GM12891 (cell line): ENCODE results near the gene DDIAS.
A peak's percentile ranks its signal among the peaks of the same experiment; 100 is the strongest.
"Not testable (repeated sequence)": the region's sequence is repeated elsewhere in the genome, so short reads cannot be mapped to it uniquely, and the experiment has no call there.

Experiments
- DNase-seq: peaks from one replicate; pipeline ENCODE4 v3.0.0; 2011; ENCODE audit warnings: low spot score; ENCODE audit not compliant: insufficient read length
- FAIRE-seq: peaks from 2 replicates; lab custom pipeline; 2011; peaks lifted over from hg19 to GRCh38; lab: Jason Lieb, UNC
- PAX5 ChIP-seq: IDR thresholded peaks from 2 replicates; pipeline ENCODE4 v1.6.1; 2011; ENCODE audit warnings: low read length, moderate library complexity, mild to moderate bottlenecking; ENCODE audit not compliant: insufficient read depth, severe bottlenecking
- POLR2A ChIP-seq: IDR thresholded peaks from 2 replicates; pipeline ENCODE4 v1.6.1; 2011; ENCODE audit warnings: low read depth, low read length, control low read depth
- POLR2AphosphoS5 ChIP-seq: IDR thresholded peaks from 2 replicates; pipeline ENCODE4 v1.6.1; 2011; ENCODE audit warnings: low read depth, low read length, control low read depth
- POU2F2 ChIP-seq: IDR thresholded peaks from 2 replicates; pipeline ENCODE4 v1.6.1; 2011; ENCODE audit warnings: low read depth, mild to moderate bottlenecking, control low read depth, low read length, moderate library complexity
- SPI1 ChIP-seq: IDR thresholded peaks from 2 replicates; pipeline ENCODE4 v1.6.1; 2011; ENCODE audit warnings: low read depth, low read length, control low read depth
- TAF1 ChIP-seq: IDR thresholded peaks from 2 replicates; pipeline ENCODE4 v1.6.1; 2011; ENCODE audit warnings: low read depth, low read length, control low read depth

The DDIAS gene

DNA sequence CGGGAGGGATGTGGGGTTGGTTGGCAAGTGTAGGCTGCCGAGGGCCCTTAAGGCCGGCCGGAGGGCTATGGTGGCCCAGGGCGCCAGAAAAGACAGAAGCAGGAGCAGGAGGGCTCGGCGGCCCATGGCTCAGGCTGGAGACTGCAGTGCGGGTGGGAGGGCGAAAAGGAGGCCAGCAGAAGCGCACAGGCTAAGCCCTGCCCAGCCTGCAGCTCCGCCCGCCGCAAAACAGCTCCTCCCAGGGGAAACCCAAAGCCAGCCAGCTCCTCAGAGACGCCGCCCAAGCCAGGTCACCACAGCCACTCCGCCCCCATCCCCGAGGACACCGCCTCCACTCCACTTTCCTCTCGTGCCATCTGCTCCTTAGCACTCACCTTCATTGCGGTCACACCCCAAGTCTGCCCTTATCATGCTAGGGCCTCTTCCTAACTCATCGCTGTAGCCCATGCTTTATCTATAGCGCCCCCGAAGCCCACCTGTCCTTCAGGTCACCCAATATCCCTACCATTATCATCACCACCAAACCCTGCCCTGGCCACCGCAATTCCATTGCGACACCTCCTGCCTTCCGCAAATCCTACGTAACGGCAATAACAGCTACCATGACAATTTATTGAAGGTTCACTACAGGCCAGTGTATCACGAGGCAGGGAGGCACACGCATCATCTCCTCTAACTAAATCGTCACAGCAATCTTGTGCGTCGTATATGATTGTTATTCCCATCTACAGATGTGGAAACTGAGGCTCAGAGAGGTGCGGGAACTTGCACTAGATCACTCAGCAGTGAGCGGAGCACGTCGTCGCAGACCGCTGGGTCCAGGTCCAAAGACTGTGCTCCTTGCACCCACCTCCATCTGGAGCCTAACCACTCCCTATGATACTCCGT is 1.0 kb upstream of the DDIAS start, which contains the start of gene PRCP:
Gene PRCP (minus strand): TSS at position 154 of the 888 bp plus-strand sequence. CDS start 28 bp downstream, at position 126.
- TF ChIP-seq TAF1 (peak; percentile 57; the same call in 1 of the 2 replicates), SPI1 (no peak), POLR2AphosphoS5 (peak; percentile 59; the same call in 1 of the 2 replicates)
- FAIRE-seq (no peak), DNase-seq (peak; percentile 77)

DNA sequence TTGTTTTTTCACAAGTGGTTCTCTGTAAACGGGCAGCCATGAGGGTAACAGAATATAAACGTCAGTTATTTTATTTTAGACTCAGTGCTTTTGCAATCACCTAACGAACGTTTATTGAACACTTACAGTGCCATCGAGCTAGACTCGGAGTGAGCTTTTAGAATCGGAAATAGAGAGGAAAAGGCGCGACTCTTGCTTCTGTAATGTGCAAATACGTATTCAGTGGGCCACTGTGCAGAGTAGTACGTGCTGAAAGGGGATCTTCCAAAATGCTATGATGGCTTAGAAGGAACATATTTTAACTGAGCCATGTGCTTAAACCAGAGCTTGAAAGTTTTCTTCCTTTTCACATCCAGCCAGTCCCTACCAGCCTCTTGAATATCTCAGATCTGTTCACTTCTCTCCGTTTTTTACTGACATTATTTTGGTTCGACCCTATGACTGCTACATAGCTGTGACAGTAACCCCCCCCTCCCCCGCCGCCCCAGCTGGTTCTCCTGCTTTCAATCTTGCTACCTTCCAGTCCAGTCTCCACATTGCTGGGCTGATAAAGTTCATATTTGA is 468 bp downstream of the DDIAS start:
- TF ChIP-seq TAF1 (no peak), POU2F2 (no peak), POLR2A (no peak), POLR2AphosphoS5 (no peak), SPI1 (no peak), PAX5 (no peak)
- DNase-seq: no peak
- FAIRE-seq: no peak

DNA sequence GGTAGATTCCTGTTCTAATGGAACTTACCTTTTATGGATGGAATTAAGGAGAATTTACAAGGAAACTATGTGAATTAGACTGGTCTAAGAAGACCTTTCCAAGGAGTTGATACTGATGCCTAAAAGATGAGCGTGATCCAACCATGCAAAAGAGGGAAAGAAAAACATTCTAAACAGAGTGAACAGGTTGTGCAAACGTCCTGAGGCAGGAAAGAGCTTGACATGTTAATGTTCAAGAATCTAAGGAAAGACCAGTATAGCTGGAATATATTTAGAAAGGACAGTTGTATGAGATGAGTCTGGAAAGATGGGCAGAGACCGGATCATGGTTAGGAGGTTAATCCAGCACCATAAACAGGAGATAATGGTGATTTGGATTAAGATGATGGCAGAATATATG is 1.3 kb downstream of the DDIAS start:
- FAIRE-seq (no peak), DNase-seq (no peak)
- TF ChIP-seq POU2F2 (no peak), POLR2AphosphoS5 (no peak), POLR2A (no peak), SPI1 (no peak), PAX5 (no peak), TAF1 (no peak)

DNA sequence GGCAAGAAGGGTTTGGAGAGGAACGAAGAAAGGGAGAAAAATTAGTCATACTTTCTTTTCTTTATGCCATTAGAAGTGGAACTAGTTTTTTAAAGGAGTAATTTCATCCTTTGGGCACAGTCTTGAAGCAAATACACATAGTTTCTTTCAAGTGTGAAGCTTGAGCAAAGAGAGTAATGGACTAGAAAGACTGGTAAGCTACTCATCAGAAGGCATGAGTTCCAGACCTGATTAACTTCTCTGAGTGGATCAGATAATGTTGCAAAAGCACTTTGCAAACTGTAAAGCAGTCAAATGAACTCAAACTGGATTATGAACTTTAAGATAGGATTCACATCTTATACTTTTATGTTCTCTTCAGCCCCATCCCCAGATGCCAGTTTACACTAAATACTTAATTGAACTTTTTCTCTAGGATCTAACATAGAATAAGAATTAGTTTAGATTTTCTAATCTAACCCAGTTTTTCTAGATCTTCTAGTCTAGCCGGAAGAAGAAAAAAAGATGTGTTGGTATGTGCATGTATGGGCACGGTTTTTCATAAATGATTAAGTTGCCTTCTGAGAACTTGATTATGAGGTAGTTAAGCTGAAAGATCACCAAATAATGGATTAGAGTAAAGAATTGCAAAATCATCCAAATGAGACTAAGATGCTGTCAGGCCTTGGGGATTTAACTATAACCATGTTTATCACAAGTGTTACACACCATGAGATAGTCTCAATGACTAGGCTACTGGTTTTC is 2.5 kb downstream of the DDIAS start:
- DNase-seq: no peak
- no peak for FAIRE-seq
- TF ChIP-seq POU2F2 (no peak), PAX5 (no peak), POLR2AphosphoS5 (no peak), TAF1 (no peak), SPI1 (no peak), POLR2A (no peak)

DNA sequence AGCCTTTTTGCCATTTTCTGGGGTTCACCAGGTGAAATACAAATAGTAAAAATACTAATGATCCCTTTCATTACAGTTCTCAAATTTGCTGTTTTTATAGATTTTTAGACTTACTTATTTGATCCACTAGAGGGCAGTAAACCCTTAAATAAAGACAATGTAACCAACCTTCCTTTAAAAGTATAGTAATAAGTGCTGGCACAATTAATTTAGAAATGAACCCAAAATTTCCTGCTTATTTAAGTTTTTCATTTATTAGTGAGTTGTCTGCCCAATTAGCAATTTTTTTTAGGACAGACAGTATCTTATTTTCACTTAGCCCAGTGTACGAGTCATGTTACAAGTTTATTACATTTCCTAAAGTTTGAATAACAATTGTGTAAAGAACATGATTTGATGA is 4.7 kb downstream of the DDIAS start:
- no peak for FAIRE-seq
- TF ChIP-seq POLR2AphosphoS5 (no peak), POLR2A (no peak), PAX5 (no peak), TAF1 (no peak), POU2F2 (no peak), SPI1 (no peak)

DNA sequence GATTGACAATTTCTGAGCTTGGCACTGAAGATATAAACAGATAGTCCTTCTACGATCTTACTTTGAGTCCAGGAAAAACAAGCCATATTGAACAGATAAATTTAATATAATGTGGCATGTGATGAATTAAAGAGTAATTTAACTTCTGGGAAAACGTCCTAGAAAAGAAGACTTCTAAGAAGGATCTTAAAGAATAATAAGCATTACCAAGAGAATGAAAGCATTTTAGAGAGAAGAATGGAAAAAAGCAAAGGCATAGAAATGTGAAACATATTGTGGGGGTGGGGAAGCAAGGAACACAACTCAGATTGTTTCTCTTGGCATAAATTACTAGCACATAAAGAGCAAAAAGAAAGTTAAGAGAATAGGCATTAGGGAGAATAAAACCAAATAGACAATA is 5.4 kb downstream of the DDIAS start:
- no peak for DNase-seq
- TF ChIP-seq POLR2AphosphoS5 (no peak), POLR2A (no peak), PAX5 (no peak), POU2F2 (no peak), SPI1 (no peak), TAF1 (no peak)
- peak; percentile 20 for FAIRE-seq

More for the DNA sequence above, 4.7 kb downstream of the DDIAS start:
- DNase-seq: no peak

DNA sequence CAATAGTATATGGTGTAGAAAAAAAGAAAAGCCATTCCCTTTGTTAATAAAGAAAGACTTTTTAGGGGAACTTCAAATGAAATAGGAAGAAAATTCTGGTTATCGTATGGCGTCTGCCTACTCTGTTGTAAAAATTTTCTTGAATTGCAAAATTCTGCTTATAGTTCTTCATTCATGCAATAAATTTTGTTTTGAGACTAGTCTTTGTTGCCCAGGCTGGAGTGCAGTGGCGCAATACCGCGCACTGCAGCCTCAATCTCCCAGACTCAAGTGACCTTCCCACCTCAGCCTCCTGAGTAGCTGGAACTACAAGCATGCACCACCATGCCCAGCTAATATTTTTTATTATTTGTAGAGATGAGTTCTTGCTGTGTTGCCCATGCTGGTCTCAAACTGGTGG is 5.8 kb downstream of the DDIAS start:
- DNase-seq (no peak), FAIRE-seq (no peak)
- TF ChIP-seq TAF1 (no peak), POLR2AphosphoS5 (no peak), SPI1 (no peak), POU2F2 (no peak), POLR2A (no peak), PAX5 (no peak)

DNA sequence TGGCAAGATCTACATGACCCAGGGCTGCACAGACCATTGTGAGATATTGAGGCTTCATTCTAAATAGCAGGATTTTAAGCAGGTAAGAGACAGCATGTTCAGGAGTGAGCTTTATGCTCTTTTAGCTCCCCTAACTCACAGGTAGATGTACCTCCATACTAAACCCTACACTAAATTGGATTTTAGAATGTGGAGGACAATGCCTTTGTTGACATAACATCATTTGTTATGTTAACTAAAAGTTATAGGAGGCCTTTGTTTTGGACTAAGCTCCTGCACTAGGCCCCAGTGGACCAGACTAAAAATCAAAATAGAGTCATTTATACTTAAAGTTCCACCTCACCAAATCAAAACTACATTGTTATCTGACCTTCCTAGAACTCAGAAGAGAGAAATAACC is 6.8 kb downstream of the DDIAS start:
- DNase-seq (no peak), FAIRE-seq (peak; percentile 50)
- TF ChIP-seq POLR2A (no peak), PAX5 (no peak), POLR2AphosphoS5 (no peak), SPI1 (no peak), POU2F2 (no peak), TAF1 (no peak)

DNA sequence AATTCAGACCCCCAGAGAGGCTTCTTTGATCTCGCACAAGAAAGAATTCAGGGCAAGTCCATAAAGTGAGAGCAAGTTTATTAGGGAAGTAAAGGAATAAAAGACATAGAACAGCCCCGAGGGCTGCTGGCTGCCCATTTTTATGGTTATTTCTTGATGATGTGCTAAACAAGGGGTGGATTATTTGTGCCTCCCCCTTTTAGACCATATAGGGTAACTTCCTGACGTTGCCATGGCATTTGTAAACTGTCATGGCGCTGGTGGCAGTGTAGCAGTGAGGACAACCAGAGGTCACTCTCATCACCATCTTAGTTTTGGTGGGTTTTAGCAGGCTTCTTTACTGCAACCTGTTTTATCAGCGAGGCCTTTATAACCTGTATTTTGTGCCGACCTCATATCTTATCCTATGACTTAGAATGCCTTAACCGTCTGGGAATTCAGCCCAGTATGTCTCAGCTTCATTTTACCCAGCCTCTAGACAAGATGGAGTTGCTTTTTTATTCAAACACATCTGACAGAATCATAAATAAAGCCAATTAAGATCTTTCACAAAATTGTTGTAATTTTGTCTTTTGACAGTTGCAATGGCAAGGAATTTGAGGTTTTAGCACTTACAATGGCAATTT is 7.6 kb downstream of the DDIAS start:
- DNase-seq: no peak
- FAIRE-seq: peak; percentile 5
- TF ChIP-seq SPI1 (no peak), POU2F2 (no peak), POLR2A (no peak), TAF1 (no peak), POLR2AphosphoS5 (no peak), PAX5 (no peak)

DNA sequence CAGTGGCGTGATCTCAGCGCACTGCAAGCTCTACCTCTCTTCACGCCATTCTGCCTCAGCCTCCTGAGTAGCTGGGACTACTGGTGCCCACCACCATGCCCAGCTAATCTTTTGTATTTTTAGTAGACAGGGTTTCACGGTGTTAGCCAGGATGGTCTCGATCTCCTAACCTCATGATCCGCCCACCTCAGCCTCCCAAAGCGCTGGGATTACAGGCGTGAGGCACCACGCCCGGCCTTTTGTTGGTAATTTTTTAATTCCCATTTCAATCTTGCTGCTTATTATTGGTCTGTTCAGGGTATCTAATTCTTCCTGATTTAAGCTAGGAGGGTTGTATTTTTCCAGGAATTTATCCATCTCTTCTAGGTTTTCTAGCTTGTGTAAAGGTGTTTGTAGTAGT is 18.2 kb downstream of the DDIAS start:
- not testable (repeated sequence) for FAIRE-seq, DNase-seq

DNA sequence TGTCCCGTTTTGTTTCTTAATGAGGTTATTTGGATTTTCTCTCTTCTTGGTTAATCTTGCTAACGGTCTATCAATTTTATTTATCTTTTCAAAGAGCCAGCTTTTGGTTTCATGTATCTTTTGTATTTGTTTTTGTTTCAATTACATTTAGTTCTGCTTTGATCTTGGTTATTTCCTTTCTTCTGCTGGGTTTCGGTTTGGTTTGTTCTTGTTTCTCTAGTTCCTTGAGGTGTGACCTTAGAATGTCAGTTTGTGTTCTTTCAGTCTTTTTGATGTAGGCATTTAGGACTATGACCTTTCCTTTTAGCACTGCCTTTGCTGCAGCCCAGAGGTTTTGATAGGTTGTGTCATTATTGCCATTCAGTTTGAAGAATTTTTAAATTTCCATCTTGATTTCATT is 18.7 kb downstream of the DDIAS start:
- peak; percentile 70 for FAIRE-seq
- DNase-seq: not testable (repeated sequence)

DNA sequence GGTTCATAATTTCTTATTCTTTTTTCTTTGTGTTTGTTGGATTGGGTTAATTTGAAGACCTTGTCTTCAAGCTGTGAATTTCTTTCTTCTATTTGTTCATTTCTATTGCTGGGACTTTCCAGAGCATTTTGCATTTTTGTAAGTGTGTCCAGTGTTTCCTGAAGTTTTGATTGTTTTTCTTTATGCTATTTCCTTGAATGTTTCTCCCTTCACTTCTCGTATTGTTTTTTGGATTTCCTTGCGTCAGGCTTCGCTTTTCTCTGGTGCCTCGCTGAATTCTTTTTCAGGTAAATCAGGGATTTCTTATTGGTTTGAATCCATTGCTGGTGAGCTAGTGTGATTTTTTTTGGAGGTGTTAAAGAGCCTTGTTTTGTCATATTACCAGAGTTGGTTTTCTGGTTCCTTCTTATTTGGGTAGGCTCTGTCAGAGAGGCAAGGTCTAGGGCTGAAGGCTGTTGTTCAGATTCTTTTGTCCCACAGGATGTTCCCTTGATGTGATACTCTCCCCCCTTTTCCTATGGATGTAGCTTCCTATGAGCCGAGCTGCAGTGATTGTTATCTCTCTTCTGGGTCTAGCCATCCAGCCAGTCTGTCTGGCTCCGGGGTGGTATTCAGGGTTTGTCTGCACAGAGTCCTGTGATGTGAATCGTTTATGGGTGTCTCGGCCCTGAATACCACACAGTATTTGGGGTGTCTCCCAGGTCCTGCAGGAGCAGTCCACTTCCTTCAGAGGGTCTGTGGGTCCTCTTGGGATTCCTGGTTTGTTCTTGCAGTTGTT is 21.0 kb downstream of the DDIAS start:
- not testable (repeated sequence) for FAIRE-seq

More for the DNA sequence above, 21.0 kb downstream of the DDIAS start:
- not testable (repeated sequence) for DNase-seq
